T-helper 1 cell treated with Interleukin-12 subunit alpha and Interleukin-12 subunit beta and Interleukin-4 antibody, amounts not matched to agents 30 ng/mL and 1 ng/mL, for 36 hours (primary cell): ENCODE measurements around the gene ZNF569. TPM values are rescaled to one million over a fixed set of nuclear protein-coding genes. Genes with fewer than 3 reads are reported as not detected.
"Not testable (repeated sequence)": the region's sequence is repeated elsewhere in the genome, so short reads cannot be mapped to it uniquely, and the experiment has no call there.

ENCODE experiments used
- intact Hi-C: fragments of 100-400 bp; cut with micrococcal nuclease; formaldehyde crosslinking; loops from one replicate; pipeline ENCODE4 v1.15.1; 2024
- total RNA-seq: library from RNA; stranded (reverse); gene quantifications from 2 replicates; pipeline ENCODE4 v1.2.3, GENCODE V29; 2022

Gene ZNF569
- total RNA-seq, 1 donor from 2014 or later: 6.1 TPM

- intact Hi-C loops: not testable (repeated sequence)
These were observed 61.0 kb downstream of the ZNF569 start for GRCh38 chr19:37406140-37406846.

- intact Hi-C loops: no loop called here
These were observed 63.8 kb downstream of the ZNF569 start for GRCh38 chr19:37403403-37403802.

- intact Hi-C loops: no loop called here
These were observed 66.2 kb downstream of the ZNF569 start for GRCh38 chr19:37401078-37401477.

- intact Hi-C loops: not testable (repeated sequence)
These were observed 75.8 kb downstream of the ZNF569 start for GRCh38 chr19:37391399-37391798.

GRCh38 chr19:37389234-37389633, 78.0 kb downstream of the ZNF569 start:
- intact Hi-C loops: no loop called here

GRCh38 chr19:37370880-37371661, 96.2 kb downstream of the ZNF569 start, which contains the start of gene ZNF527:
TSS of gene ZNF527 (plus strand) at chr19:37371099. CDS start at chr19:37374199, 3,100 bp downstream.
- intact Hi-C loops: loop anchor here (1.0 to 10.0 kb wide), 24 partner anchors 37 to 1626 kb away; partner anchors contain the start of genes IGFLR1, LIN37, PSENEN and SIPA1L3

GRCh38 chr19:37370386-37370879, 96.8 kb downstream of the ZNF569 start:
- intact Hi-C loops: loop anchor here (1.0 to 10.0 kb wide), 12 partner anchors 182 to 1626 kb away; partner anchors contain the start of genes IGFLR1, LIN37, PSENEN and U2AF1L4

- intact Hi-C loops: no loop called here
These were observed 104.5 kb downstream of the ZNF569 start for GRCh38 chr19:37362733-37363132.

GRCh38 chr19:37361994-37362393, 105.2 kb downstream of the ZNF569 start:
- intact Hi-C loops: no loop called here

Other genes starting within 250 kb of the ZNF569 start
- 9.9 and 10.7 TPM in 2 replicates for gene ZNF383, start 249.2 kb downstream of the ZNF569 start, total RNA-seq
- gene ZNF527, start 96.3 kb downstream of the ZNF569 start, total RNA-seq: 5.3 and 5.4 TPM in 2 replicates
- gene ZNF570, start 1.9 kb upstream of the ZNF569 start, total RNA-seq: 4.2 and 5.6 TPM in 2 replicates
- gene ZNF793, start 39.5 kb upstream of the ZNF569 start, total RNA-seq: 0.88 and 1.4 TPM in 2 replicates
- gene ZNF571, start 127.3 kb upstream of the ZNF569 start, total RNA-seq: 0.59 and 1.2 TPM in 2 replicates
- gene ZNF540, start 127.4 kb upstream of the ZNF569 start, total RNA-seq: 0.44 and 0.93 TPM in 2 replicates
- gene ZFP30, start 188.0 kb upstream of the ZNF569 start, total RNA-seq: 9.6 and 11.6 TPM in 2 replicates